Pancreas (tissue), 10 donors: Measurements from ENCODE around the gene NEK3. TPM values are rescaled to one million over a fixed set of nuclear protein-coding genes. Genes with fewer than 3 reads are reported as not detected.

ENCODE experiments used
- ATAC-seq, 4 donors: fragments of 200-7000 bp; cut with Tn5 transposase; one replicate each; pipeline versions ENCODE4 v1.8.0 to v1.9.1; 2020; ENCODE audit warnings: mild to moderate bottlenecking in 4 of 4, moderate library complexity in 4 of 4
- DNase-seq, 6 donors: peaks; one replicate each; pipeline ENCODE4 v3.0.0-alpha.2; 2020
- FAIRE-seq: peaks from 2 replicates; lab custom pipeline; 2012; peaks lifted over from hg19 to GRCh38; lab: Jason Lieb, UNC
- H3K27ac ChIP-seq, 4 donors: fragments of 200-600 bp; sonication (generic); 1 replicate in 3 of 4; 2 replicates in 1 of 4; pipeline versions ENCODE4 v1.5.0 to v1.8.0; 2020
- H3K27me3 ChIP-seq, 4 donors: fragments of 200-600 bp; one replicate each; pipeline ENCODE4 v1.8.0; 2021
- H3K36me3 ChIP-seq, 3 donors: fragments of 200-600 bp; sonication (generic) in 1 of 3; one replicate each; pipeline versions ENCODE4 v1.5.0 to v1.8.0; 2020 to 2021
- H3K4me1 ChIP-seq, 3 donors: fragments of 200-600 bp; one replicate each; pipeline ENCODE4 v1.8.0; 2021
- H3K4me3 ChIP-seq, 4 donors: fragments of 200-600 bp; sonication (generic) in 2 of 4; one replicate each; pipeline versions ENCODE4 v1.5.0 to v1.8.0; 2020 to 2021
- H3K9me3 ChIP-seq, 4 donors: fragments of 200-600 bp; one replicate each; pipeline ENCODE4 v1.8.0; 2021
- WGBS, 2 donors: extraction: QIAGEN DNeasy Blood & Tissue Kit; methylation state at CpG; one replicate each; pipeline ENCODE4 v1.1.7; 2013; 5-methylcytosine and 5-hydroxymethylcytosine counted together
- intact Hi-C, 3 donors: fragments of 100-400 bp; cut with DNase I; formaldehyde crosslinking; loops; one replicate each; pipeline versions ENCODE4 v1.11.1 to v1.14.2; 2022
- polyA plus RNA-seq, 2 donors: library from polyadenylated mRNA; stranded (reverse); fragments of 200-250 nt; gene quantifications; one replicate each; pipeline ENCODE4 v1.2.3, GENCODE V29; 2013
- total RNA-seq, 6 donors: library from RNA; stranded (reverse); fragmentation: NEBNext Ultra II Directional in 4 of 6; extraction: Animal tissue kit (Norgen Biotek cat#: 25700) in 4 of 6; gene quantifications; one replicate each; pipeline versions ENCODE4 v1.2.1 to v1.2.4, GENCODE V29; 2021 to 2023
- TF ChIP-seq, protein P1 (sequence below), 4 donors: fragments of 200-600 bp; sonication (generic) in 3 of 4; IDR thresholded peaks; one replicate each; pipeline versions ENCODE4 v1.5.0 to v1.8.0; 2021; ENCODE audit warnings: antibody characterized with exemption in 4 of 4
- donor health status: healthy with polysubstance abuse.
- donor health status: DM: no; HTN: no; CAD: no; lungs with moderate emphysema.
- donor health status: DM: no; HTN: no; CAD: no.
- donor health status: control.
- donor health status: control.
- donor health status: Bipolar disorder and iron deficiency.
- donor health status: DM: yes; HTN: yes; CAD: no.
- donor health status: DM: no; HTN: no; CAD: no.
- donor health status: DM: no; HTN: no; CAD: no.
- donor health status: DM: yes; HTN: yes; CAD: no.

The NEK3 gene
- total and polyA plus RNA-seq, 8 donors: 6.0 to 33.4 (median 7.0) TPM

DNA sequence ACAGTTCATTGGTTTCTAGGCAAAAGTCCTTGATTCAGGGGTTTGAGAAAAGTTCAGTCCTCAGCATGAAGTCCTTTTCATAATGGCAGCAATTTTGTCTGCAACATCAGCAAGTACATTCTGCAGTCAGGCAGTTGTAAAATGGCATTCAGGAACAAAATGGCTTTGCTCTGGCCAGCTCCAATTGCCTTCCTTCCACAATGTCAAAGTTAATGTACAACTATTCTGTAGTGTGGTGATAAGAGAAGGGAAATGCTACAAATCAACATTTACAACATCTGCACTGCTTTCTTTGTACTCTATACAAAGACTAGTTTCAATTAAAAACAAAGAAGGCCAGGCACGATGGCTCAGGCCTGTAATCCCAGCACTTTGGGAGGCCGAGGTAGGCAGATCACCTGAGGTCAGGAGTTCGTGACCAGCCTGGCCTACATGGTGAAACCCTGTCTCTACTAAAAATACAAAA, 1.8 kb upstream of the NEK3 start:
- no peak for ATAC-seq

GRCh38 chr13:52160506-52160905, 1.1 kb upstream of the NEK3 start:
- intact Hi-C loops: no loop called here
- no peak overlapping the region for H3K27ac ChIP-seq
- H3K36me3 ChIP-seq: no peaks in the 10 kb centered on the region
- H3K4me1 ChIP-seq: peaks cover 0 to 4% (median 0%) of the 10 kb centered on the region in 3 donors
- WGBS, 2 donors: 92 to 93% methylated on average over 6 of the region's 6 CpGs
- ATAC-seq (no peak), DNase-seq (no peak), FAIRE-seq (no peak)
- no peaks in the 10 kb centered on the region for H3K9me3 ChIP-seq
- no peak overlapping the region for H3K4me3 ChIP-seq
- no peaks in the 10 kb centered on the region for H3K27me3 ChIP-seq
- TF ChIP-seq, protein P1, sequence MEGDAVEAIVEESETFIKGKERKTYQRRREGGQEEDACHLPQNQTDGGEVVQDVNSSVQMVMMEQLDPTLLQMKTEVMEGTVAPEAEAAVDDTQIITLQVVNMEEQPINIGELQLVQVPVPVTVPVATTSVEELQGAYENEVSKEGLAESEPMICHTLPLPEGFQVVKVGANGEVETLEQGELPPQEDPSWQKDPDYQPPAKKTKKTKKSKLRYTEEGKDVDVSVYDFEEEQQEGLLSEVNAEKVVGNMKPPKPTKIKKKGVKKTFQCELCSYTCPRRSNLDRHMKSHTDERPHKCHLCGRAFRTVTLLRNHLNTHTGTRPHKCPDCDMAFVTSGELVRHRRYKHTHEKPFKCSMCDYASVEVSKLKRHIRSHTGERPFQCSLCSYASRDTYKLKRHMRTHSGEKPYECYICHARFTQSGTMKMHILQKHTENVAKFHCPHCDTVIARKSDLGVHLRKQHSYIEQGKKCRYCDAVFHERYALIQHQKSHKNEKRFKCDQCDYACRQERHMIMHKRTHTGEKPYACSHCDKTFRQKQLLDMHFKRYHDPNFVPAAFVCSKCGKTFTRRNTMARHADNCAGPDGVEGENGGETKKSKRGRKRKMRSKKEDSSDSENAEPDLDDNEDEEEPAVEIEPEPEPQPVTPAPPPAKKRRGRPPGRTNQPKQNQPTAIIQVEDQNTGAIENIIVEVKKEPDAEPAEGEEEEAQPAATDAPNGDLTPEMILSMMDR (IDR thresholded peaks at IDR 0.05): no peak

More for the DNA sequence above, 1.8 kb upstream of the NEK3 start:
- Histone ChIP-seq H3K4me3 (no peak overlapping the region), H3K9me3 (no peaks in the 10 kb centered on the region), H3K4me1 (peaks cover 0 to 4% (median 0%) of the 10 kb centered on the region in 3 donors), H3K27me3 (no peaks in the 10 kb centered on the region), H3K36me3 (no peaks in the 10 kb centered on the region), H3K27ac (no peak overlapping the region)
- DNase-seq (no peak), FAIRE-seq (no peak)
- intact Hi-C loops: no loop called here
- WGBS, 2 donors: 64 to 66% methylated on average over 3 of the region's 3 CpGs
- TF ChIP-seq, protein P1 (IDR thresholded peaks at IDR 0.05): no peak

DNA sequence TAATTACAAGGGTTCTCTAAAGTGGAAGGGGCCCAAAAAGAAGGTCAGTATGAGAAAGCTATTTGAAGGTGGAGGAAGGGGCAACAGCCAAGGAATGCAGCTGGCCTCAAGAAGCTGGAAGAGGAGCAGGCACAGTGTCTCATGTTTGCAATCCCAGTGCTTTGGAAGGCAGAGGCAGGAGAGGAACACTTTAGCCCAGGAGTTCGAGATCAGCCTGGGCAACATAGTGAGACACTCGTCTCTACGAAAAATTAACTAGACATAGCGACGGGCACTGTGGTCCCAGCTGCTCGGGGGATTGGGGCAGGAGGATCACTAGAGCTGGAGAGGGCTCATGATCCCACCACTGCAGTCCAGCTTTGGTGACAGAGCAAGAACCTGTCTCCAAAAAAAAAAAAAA, 656 bp upstream of the NEK3 start:
- no peak for ATAC-seq
- TF ChIP-seq, protein P1 (IDR thresholded peaks at IDR 0.05): no peak
- Histone ChIP-seq H3K27ac (no peak overlapping the region), H3K4me1 (peaks cover 0 to 4% (median 0%) of the 10 kb centered on the region in 3 donors), H3K9me3 (no peaks in the 10 kb centered on the region), H3K36me3 (no peaks in the 10 kb centered on the region), H3K4me3 (no peak overlapping the region), H3K27me3 (no peaks in the 10 kb centered on the region)
- FAIRE-seq: no peak
- DNase-seq: no peak
- intact Hi-C loops: no loop called here
- WGBS, 2 donors: 97 to 100% methylated on average over 6 of the region's 6 CpGs

DNA sequence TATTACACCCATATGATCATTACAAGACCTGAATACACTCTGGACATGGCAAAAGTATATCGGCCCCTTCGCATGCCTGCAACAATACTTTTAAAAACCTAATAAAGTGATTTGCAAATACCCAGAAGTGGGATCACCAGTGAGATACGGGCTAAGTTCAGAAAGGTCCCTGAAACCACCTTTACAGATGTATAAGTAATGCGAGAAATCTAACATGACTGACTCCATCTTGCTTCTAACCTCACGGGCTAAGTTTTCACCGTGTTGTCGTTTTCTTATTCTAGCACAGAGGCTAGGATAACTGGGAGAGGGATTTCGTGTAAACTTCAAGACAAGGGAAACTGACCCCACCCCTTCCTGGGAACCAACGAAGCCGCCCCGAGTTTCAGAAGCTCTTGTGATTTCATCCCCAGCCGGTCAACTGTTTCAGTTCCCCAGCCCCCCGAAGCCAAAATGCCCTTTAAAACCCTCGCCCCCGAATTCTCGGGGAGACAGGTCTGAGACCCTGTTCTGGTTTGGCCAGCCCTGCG, 703 bp downstream of the NEK3 start:
- Histone ChIP-seq H3K9me3 (no peaks in the 10 kb centered on the region), H3K4me1 (peaks cover 0 to 4% (median 0%) of the 10 kb centered on the region in 3 donors), H3K36me3 (no peaks in the 10 kb centered on the region), H3K4me3 (peak overlapping the region; percentile 57 to 92 (median 74)), H3K27me3 (no peaks in the 10 kb centered on the region), H3K27ac (peak overlapping the region in 2 of 4 donors; percentile 57 to 68)
- intact Hi-C loops: no loop called here
- no peak for FAIRE-seq
- ATAC-seq: peak; percentile 25 to 52 (median 46)
- 10 to 11% methylated on average over 17 of the region's 17 CpGs for WGBS, 2 donors
- DNase-seq: peak in 4 of 6 donors; percentile 12 to 59 (median 22)
- TF ChIP-seq, protein P1 (IDR thresholded peaks at IDR 0.05): no peak

DNA sequence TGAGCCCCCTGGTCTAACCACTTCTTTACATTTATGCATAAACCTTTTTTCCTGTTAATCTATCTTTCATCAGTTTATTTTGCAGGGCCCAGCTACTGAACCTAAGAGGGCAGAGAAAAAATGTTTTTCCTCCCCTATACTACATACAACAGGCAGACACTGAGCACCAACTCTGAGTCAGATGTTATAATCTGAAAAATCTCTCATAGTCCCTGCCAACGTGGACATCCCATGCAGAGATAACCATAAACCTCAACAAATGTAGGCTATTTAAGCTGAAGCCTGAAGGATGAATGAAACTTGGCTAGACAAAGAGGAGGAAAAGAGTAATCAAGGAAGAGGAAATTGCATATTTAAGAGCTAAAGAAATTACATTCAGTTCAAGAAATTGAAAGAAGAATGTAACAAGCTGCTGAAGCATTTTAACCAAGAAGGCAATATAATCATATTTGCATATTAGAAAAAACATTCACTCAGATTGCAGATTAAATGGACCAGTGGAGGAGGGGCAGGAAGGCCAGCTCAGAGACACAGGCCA, 2.6 kb downstream of the NEK3 start:
- WGBS, 2 donors: 55 to 59% methylated on average over 1 of the region's 1 CpG
- H3K9me3 ChIP-seq: no peaks in the 10 kb centered on the region
- no peak overlapping the region for H3K27ac ChIP-seq
- TF ChIP-seq, protein P1 (IDR thresholded peaks at IDR 0.05): no peak
- intact Hi-C loops: no loop called here
- no peak for FAIRE-seq
- no peak overlapping the region for H3K4me3 ChIP-seq
- peaks cover 0 to 4% (median 0%) of the 10 kb centered on the region in 3 donors for H3K4me1 ChIP-seq
- no peak for ATAC-seq
- no peaks in the 10 kb centered on the region for H3K27me3 ChIP-seq
- no peaks in the 10 kb centered on the region for H3K36me3 ChIP-seq
- DNase-seq: no peak
